Measurements from ENCODE around the gene CRELD2.

CRELD2 gene, protein sequence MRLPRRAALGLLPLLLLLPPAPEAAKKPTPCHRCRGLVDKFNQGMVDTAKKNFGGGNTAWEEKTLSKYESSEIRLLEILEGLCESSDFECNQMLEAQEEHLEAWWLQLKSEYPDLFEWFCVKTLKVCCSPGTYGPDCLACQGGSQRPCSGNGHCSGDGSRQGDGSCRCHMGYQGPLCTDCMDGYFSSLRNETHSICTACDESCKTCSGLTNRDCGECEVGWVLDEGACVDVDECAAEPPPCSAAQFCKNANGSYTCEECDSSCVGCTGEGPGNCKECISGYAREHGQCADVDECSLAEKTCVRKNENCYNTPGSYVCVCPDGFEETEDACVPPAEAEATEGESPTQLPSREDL

DNA sequence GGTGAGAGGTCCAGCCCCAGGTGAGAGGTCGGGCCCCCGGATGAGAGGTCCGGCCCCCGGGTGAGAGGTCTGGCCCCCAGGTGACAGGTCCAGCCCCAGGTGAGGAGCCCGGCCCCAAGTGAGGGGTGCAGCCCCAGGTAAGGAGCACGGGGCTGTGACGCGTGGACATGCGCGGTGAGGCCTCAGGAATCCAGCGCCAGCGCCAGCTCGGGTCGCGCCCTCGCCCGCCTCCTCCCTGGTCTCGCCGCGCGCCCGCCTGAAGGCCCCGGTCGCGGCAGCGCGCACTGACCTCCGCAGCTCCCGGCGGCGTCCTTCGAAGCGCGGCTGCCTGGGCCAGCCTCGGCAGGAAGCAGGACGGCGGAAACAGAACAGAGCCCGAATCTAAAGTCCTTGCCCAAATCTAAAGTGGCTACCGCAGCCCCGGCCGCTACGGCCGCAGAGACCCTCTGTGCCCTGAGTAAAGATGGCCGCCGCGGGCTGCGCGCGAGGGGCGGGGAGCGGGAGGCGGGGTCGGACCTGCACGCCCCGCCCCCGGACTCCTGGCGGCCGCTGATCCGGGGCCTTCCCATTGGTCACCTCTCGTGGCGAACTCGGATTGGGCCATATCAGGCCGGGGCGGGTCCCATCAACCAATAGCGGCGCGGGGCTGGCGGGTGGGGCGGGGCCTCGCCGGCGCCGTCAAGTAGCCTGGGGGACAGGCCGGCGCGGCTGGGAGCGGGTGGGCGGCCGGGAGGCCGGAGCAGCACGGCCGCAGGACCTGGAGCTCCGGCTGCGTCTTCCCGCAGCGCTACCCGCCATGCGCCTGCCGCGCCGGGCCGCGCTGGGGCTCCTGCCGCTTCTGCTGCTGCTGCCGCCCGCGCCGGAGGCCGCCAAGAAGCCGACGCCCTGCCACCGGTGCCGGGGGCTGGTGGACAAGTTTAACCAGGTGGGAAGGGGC lies at the start of gene CRELD2, which contains the start of gene ALG12:
CRELD2 (plus strand) TSS at position 661 of the 937 bp plus-strand sequence; CDS start at position 797, 136 bp downstream.
ALG12 (minus strand) TSS at position 465 of the 937 bp plus-strand sequence. CDS start 4,673 bp downstream, outside the sequence.
- Histone ChIP-seq H4K20me1 (ENCODE audit: insufficient read depth, low read length) (no peaks in the 10 kb centered on the region), H3K27ac (ENCODE audit: low read depth, low read length, poor library complexity, severe bottlenecking) (peak within 1 kb of the TSS; percentile 46), H3K9me2 (ENCODE audit: low read depth, low read length) (no peaks in the 10 kb centered on the region), H3K9me3 (ENCODE audit: low read length) (no peaks in the 10 kb centered on the region), H3K4me3 (ENCODE audit: low read depth, low read length, poor library complexity, severe bottlenecking) (peak within 1 kb of the TSS; percentile 92), H3K4me2 (ENCODE audit: low read length) (peak within 1 kb of the TSS; percentile 99), H3K4me1 (ENCODE audit: insufficient read depth, low read length, severe bottlenecking) (peaks cover 52% of the 10 kb centered on the region), H3K79me2 (ENCODE audit: insufficient read depth, low read length) (peaks cover 3% of the 10 kb centered on the region; the same call in 1 of the 2 replicates), H3K27me3 (ENCODE audit: insufficient read depth, low read length) (no peaks in the 10 kb centered on the region), H2AFZ (ENCODE audit: low read length) (no peak within 1 kb of the TSS), H3K9ac (ENCODE audit: low read length) (peak within 1 kb of the TSS; percentile 90), H3K36me3 (ENCODE audit: insufficient read depth, low read length) (peaks cover 28% of the 10 kb centered on the region; the same call in 1 of the 2 replicates), H3F3A (ENCODE audit: insufficient read depth, low read length) (no peaks in the 10 kb centered on the region)
- no peak for TF ChIP-seq EZH2 (IDR thresholded peaks at IDR 0.05; ENCODE audit: borderline replicate concordance, low read length)
- TF ChIP-seq, protein P1, sequence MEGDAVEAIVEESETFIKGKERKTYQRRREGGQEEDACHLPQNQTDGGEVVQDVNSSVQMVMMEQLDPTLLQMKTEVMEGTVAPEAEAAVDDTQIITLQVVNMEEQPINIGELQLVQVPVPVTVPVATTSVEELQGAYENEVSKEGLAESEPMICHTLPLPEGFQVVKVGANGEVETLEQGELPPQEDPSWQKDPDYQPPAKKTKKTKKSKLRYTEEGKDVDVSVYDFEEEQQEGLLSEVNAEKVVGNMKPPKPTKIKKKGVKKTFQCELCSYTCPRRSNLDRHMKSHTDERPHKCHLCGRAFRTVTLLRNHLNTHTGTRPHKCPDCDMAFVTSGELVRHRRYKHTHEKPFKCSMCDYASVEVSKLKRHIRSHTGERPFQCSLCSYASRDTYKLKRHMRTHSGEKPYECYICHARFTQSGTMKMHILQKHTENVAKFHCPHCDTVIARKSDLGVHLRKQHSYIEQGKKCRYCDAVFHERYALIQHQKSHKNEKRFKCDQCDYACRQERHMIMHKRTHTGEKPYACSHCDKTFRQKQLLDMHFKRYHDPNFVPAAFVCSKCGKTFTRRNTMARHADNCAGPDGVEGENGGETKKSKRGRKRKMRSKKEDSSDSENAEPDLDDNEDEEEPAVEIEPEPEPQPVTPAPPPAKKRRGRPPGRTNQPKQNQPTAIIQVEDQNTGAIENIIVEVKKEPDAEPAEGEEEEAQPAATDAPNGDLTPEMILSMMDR (IDR thresholded peaks at IDR 0.05; ENCODE audit: low read length): no peak

DNA sequence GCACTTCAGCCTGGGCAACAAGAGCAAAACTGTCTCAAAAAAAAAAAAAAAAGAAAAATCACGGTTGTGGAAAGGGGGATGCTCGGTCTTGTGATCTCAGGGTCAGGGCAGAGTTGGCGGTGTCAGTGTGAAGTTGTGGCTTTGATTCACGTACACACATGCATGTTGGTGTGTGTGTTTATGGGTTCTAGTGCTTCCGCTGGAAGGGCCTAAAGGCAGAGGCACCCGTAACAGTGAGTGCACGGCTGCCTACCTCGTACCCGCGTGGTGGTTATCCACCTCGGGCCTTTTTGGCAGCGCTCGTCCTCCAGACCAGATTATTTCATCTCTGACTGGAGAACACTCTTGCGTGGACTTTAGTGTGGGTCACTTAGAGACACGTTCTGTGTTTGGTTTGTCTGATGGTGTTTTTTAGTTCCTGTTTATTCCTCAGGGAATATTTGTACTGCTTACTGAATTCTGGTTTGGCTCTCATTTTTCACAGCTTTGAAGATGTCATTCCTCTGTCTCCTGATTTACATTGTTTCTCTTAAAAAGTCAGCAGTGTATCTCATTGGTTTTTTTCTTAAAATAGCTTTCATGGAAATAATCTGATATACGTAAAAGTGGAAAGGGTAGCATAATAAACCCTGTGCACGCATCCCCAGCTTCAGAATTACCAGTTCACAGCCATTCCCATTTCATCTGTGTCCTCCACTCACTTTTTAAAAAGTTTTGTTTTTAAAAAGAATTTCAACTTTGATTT lies 49.2 kb upstream of the CRELD2 start:
- H2AFZ ChIP-seq (ENCODE audit: low read length): no peak overlapping the region
- no peak overlapping the region for H3K9ac ChIP-seq (ENCODE audit: low read length)
- no peaks in the 10 kb centered on the region for H4K20me1 ChIP-seq (ENCODE audit: insufficient read depth, low read length)
- H3K79me2 ChIP-seq (ENCODE audit: insufficient read depth, low read length): peaks cover 87% of the 10 kb centered on the region
- H3K4me1 ChIP-seq (ENCODE audit: insufficient read depth, low read length, severe bottlenecking): no peaks in the 10 kb centered on the region
- no peaks in the 10 kb centered on the region for H3F3A ChIP-seq (ENCODE audit: insufficient read depth, low read length)
- peaks cover 36% of the 10 kb centered on the region for H3K9me3 ChIP-seq (ENCODE audit: low read length)
- no peak overlapping the region for H3K4me2 ChIP-seq (ENCODE audit: low read length)
- H3K27ac ChIP-seq (ENCODE audit: low read depth, low read length, poor library complexity, severe bottlenecking): no peak overlapping the region
- TF ChIP-seq EZH2 (IDR thresholded peaks at IDR 0.05; ENCODE audit: borderline replicate concordance, low read length): no peak
- TF ChIP-seq, protein P1 (IDR thresholded peaks at IDR 0.05; ENCODE audit: low read length): no peak
- no peaks in the 10 kb centered on the region for H3K9me2 ChIP-seq (ENCODE audit: low read depth, low read length)
- H3K27me3 ChIP-seq (ENCODE audit: insufficient read depth, low read length): no peaks in the 10 kb centered on the region
- no peak overlapping the region for H3K4me3 ChIP-seq (ENCODE audit: low read depth, low read length, poor library complexity, severe bottlenecking)
- peaks cover 50% of the 10 kb centered on the region for H3K36me3 ChIP-seq (ENCODE audit: insufficient read depth, low read length)

Data from OCI-LY1 (cell line).